Measurements from ENCODE around the gene RRAD.
A peak's percentile ranks its signal among the peaks of the same experiment; 100 is the strongest.
"Not testable (repeated sequence)": the region's sequence is repeated elsewhere in the genome, so short reads cannot be mapped to it uniquely, and the experiment has no call there.

The RRAD gene, protein sequence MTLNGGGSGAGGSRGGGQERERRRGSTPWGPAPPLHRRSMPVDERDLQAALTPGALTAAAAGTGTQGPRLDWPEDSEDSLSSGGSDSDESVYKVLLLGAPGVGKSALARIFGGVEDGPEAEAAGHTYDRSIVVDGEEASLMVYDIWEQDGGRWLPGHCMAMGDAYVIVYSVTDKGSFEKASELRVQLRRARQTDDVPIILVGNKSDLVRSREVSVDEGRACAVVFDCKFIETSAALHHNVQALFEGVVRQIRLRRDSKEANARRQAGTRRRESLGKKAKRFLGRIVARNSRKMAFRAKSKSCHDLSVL

DNA sequence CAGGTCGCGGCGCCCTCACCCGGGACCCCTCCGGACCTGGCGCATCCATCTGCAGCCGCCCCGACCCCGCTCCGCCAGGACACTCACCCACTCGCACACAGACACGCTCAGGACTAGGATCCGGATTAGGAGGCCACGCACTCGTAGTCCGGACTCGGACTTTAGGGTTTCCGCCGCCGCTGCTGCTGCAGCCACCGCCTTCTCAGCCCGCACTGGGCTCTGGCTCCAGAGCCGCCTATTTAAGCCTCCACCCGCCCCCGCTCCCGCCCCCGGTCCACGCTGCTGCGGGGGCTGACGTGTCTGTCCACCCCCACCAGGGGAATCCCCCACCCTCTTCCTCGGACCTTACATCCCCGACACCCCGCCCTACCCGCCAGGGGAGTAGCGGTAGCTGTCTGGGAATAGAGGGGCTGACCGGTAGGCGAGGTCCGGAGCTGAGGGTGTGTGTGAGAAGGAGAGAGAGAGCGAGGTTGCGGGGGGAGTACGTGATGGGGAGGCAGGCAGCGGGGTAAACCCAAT is at the start of gene RRAD:
Gene RRAD (minus strand): TSS at position 214 of the 519 bp plus-strand sequence. CDS start 356 bp downstream, outside the sequence.
- DNase-seq (ENCODE audit: low read depth), result no peak

DNA sequence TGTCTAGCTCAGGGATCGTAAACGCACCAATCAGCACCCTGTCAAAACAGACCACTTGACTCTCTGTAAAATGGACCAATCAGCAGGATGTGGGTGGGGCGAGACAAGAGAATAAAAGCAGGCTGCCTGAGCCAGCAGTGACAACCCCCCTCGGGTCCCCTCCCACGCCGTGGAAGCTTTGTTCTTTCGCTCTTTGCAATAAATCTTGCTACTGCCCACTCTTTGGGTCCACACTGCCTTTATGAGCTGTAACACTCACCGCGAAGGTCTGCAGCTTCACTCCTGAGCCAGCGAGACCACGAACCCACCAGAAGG is 49.6 kb upstream of the RRAD start:
- DNase-seq (ENCODE audit: low read depth), result not testable (repeated sequence)

- not testable (repeated sequence) for DNase-seq (ENCODE audit: low read depth)
Observed at GRCh38 chr16:66974156-66974931, 49.0 kb upstream of the RRAD start.

- DNase-seq (ENCODE audit: low read depth), result no peak
Observed at GRCh38 chr16:66973716-66974115, 48.4 kb upstream of the RRAD start.

DNA sequence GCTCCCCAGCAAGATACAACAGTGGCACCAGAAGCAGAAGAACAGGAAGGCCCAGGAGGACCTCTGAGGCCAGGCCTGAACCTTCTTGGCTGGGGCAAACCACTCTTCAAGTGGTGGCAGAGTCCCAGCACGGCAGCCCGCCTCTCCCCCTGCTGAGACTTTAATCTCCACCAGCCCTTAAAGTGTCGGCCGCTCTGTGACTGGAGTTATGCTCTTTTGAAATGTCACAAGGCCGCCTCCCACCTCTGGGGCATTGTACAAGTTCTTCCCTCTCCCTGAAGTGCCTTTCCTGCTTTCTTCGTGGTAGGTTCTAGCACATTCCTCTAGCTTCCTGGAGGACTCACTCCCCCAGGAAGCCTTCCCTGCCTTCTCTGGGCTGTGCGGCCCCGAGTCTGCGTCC is 47.6 kb upstream of the RRAD start:
- no peak for DNase-seq (ENCODE audit: low read depth)

- no peak for DNase-seq (ENCODE audit: low read depth)
Observed at GRCh38 chr16:66970775-66971720, 45.7 kb upstream of the RRAD start.

- no peak for DNase-seq (ENCODE audit: low read depth)
Observed at GRCh38 chr16:66968847-66969246, 43.5 kb upstream of the RRAD start.

DNA sequence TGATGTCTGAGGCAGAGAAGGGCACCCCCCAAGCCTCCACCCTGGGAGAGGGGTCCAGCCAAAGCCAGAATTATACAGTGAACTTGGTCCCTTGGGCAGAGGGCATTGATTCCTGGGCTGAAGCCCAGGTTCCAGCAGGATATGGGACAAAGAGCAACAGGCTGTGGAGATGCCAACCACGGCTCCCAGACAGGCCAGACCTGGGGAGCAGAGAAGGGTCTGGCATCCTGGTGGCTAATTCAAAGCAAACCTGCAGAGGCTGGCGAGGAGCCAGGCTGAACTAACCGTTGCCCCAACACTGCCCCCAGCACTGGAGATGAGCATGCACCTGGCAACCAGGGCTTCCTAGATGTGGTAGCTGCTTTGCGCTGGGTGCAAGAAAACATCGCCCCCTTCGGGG is 38.7 kb upstream of the RRAD start:
- DNase-seq (ENCODE audit: low read depth), result no peak

- DNase-seq (ENCODE audit: low read depth), result peak; percentile 20
Observed at GRCh38 chr16:66961914-66962313, 36.6 kb upstream of the RRAD start.

- DNase-seq (ENCODE audit: low read depth), result peak; percentile 61
Observed at GRCh38 chr16:66961065-66961744, 35.9 kb upstream of the RRAD start, which contains the start of gene CES3. TSS of gene CES3 (plus strand) at chr16:66961266. CDS start at chr16:66961308, 42 bp downstream.

DNA sequence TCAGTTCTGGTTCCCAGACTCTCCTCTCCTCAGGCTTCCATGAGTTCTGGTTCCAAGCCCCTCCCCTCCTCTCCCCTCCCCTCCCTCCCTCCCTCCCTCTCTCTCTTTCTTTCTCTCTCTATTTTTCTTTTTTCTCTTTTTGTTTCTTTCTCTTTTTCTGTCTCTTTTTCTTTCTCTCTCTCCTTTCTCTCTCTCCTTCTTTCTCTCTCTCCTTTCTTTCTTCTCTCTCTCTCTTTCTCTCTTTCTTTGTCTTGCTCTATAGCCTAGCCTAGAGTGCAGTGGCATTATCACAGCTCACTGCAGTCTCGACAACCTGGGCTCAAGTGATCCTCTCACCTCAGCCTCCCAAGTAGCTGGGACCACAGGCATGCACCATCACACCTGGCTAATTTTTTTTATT is 34.9 kb upstream of the RRAD start:
- no peak for DNase-seq (ENCODE audit: low read depth)

GRCh38 chr16:66959704-66960161 is 34.4 kb upstream of the RRAD start:
- no peak for DNase-seq (ENCODE audit: low read depth)

DNA sequence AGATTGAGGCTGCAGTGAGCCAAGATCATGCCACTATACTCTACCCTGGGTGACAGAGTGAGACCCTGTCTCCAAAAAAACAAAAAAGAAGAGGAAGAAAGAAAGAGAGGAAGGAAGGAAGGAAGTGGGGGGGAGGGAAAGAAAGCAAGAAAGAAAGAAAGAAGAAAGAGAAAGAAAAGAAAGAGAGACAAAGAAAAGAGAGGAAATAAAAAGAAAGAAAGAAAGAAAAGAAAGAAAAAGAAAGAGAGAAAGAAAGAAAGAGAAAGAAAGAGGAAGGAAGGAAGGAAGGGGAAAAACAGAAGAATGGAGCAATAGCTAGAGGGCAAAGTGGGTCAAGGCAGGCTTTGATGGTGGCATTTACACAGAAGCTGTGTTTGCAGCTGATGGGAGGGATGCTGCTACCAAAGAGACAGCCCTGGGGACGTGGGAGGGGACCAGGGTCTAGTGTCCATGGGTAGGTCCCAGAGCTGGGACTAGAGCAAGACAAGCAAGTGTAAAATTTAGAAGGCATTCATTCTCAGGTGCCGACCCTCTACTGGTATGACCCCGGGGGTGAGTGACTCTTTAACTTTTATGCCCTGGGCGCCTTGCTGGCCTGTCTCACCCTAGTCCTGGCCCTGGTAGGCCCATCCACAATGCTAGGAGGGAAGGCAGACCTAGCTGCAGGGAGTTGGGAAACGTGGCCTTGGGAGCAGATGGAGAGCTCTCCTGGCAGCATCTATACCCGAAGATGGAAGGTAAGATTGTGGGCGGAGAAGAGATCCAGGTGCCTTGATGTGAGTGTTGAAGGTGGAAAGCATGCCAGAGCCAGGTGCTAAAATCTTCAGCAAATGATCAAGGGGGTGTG is 33.7 kb upstream of the RRAD start:
- no peak for DNase-seq (ENCODE audit: low read depth)

DNA sequence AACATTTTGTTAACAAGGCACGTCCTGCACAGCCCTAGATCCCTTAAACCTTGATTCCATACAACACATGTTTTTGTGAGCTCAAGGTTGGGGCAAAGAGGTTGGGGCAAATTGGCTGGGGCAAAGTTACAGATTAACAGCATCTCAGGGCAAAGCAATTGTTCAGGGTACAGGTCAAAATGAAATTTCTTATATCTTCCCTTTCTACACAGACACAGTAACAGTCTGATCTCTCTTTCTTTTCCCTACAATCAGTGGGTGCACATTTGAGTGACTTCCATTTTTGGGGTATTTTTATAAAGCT is 30.8 kb upstream of the RRAD start:
- DNase-seq (ENCODE audit: low read depth), result not testable (repeated sequence)

- DNase-seq (ENCODE audit: low read depth), result not testable (repeated sequence)
Observed at GRCh38 chr16:66955363-66956153, 30.2 kb upstream of the RRAD start.

DNA sequence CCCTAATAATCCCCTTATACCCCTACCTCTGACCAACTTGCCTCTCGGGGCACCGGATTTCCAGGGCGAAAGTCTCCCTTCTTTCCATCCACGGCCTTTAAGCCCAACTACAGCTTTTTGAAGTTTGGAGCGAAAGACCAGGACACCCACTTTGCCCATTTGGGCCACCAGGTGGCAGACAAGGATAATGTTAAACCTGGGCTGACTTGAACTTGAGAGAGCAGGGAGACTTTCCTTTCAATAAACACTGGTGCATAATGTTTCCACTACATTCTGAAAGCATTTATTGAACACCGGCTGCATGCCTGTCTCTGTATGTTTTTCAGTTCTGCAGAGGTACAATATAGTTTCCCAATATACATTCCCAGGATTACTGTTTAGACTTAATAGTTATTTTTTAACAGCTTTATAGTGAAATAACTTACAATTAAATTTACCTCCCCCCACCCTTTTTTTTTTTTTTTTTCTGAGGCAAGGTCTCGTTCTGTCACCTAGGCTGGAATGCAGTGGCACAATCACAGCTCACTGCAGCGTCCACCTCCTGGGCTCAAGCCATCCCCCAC is 28.8 kb upstream of the RRAD start:
- DNase-seq (ENCODE audit: low read depth), result peak; percentile 26

GRCh38 chr16:66953462-66954096 is 28.2 kb upstream of the RRAD start:
- no peak for DNase-seq (ENCODE audit: low read depth)

GRCh38 chr16:66952430-66953110 is 27.2 kb upstream of the RRAD start:
- no peak for DNase-seq (ENCODE audit: low read depth)

Measured in CMK (cell line).